Peyer's patch (tissue), 4 donors: ENCODE data around the gene MPDZ. TPM values are rescaled to one million over a fixed set of nuclear protein-coding genes. Genes with fewer than 3 reads are reported as not detected.

Experiments used
- DNase-seq, 3 donors: peaks; one replicate each; pipeline ENCODE4 v3.0.0-alpha.2; 2017 to 2019
- H3K27ac ChIP-seq, 4 donors: fragments of 200-600 bp; sonication (generic); one replicate each; pipeline ENCODE4 v1.5.1; 2016 to 2019
- H3K27me3 ChIP-seq, 2 donors: fragments of 200-600 bp; sonication (generic); one replicate each; pipeline ENCODE4 v1.5.1; 2019
- H3K36me3 ChIP-seq, 3 donors: fragments of 200-600 bp; sonication (generic); one replicate each; pipeline ENCODE4 v1.5.1; 2016 to 2019
- H3K4me1 ChIP-seq, 4 donors: fragments of 200-600 bp; sonication (generic); one replicate each; pipeline ENCODE4 v1.5.1; 2016 to 2019
- H3K4me3 ChIP-seq, 4 donors: fragments of 200-600 bp; sonication (generic); 1 replicate in 3 of 4; 2 replicates in 1 of 4; pipeline ENCODE4 v1.5.1; 2016 to 2019; ENCODE audit warnings: mild to moderate bottlenecking in 1 of 4
- H3K9me3 ChIP-seq, 4 donors: fragments of 200-600 bp; sonication (generic); one replicate each; pipeline ENCODE4 v1.5.1; 2016 to 2019; ENCODE audit warnings: mild to moderate bottlenecking in 1 of 4
- CTCF ChIP-seq, 6 experiments: fragments of 450-650 bp in 4 of 6; fragments of 200-600 bp in 2 of 6; sonication (generic) in 1 of 6; IDR thresholded peaks; one replicate each; pipeline ENCODE4 v1.5.1; 2017 to 2019; ENCODE audit warnings: antibody characterized with exemption in 6 of 6, mild to moderate bottlenecking in 3 of 6, moderate library complexity in 1 of 6
- POLR2A ChIP-seq, 2 donors: fragments of 450-650 bp; IDR thresholded peaks; one replicate each; pipeline ENCODE4 v1.5.1; 2017; ENCODE audit warnings: antibody characterized with exemption in 2 of 2, mild to moderate bottlenecking in 2 of 2, moderate library complexity in 2 of 2
- total RNA-seq, 4 donors: library from RNA; depleted of rRNA; stranded (reverse); fragments of >200 nt; gene quantifications; one replicate each; pipeline ENCODE4 v1.1.0, GENCODE V29; 2016

MPDZ gene
- total RNA-seq, 4 donors from 2014 or later, result 4.6 to 34.7 (median 10.8) TPM

- no peaks in the 10 kb centered on the region for H3K4me1 ChIP-seq
- no peaks in the 10 kb centered on the region for H3K36me3 ChIP-seq
- H3K27ac ChIP-seq, result no peak overlapping the region
- H3K27me3 ChIP-seq, result no peaks in the 10 kb centered on the region
- no peaks in the 10 kb centered on the region for H3K9me3 ChIP-seq
- DNase-seq, result no peak
- H3K4me3 ChIP-seq, result no peak overlapping the region
- TF ChIP-seq CTCF (IDR thresholded peaks at IDR 0.05) (no peak), POLR2A (IDR thresholded peaks at IDR 0.05) (no peak)
Measured at GRCh38 chr9:13205824-13206223, 73.7 kb downstream of the MPDZ start.

- Histone ChIP-seq H3K27ac (no peak overlapping the region), H3K27me3 (no peaks in the 10 kb centered on the region), H3K4me3 (no peak overlapping the region), H3K36me3 (no peaks in the 10 kb centered on the region), H3K4me1 (no peaks in the 10 kb centered on the region), H3K9me3 (no peaks in the 10 kb centered on the region)
- no peak for DNase-seq
- TF ChIP-seq POLR2A (IDR thresholded peaks at IDR 0.05), result no peak
- no peak for TF ChIP-seq CTCF (IDR thresholded peaks at IDR 0.05)
Measured at GRCh38 chr9:13190040-13190439, 89.5 kb downstream of the MPDZ start.

- H3K27me3 ChIP-seq, result no peaks in the 10 kb centered on the region
- TF ChIP-seq CTCF (IDR thresholded peaks at IDR 0.05), result no peak
- no peak overlapping the region for H3K4me3 ChIP-seq
- no peak overlapping the region for H3K27ac ChIP-seq
- no peaks in the 10 kb centered on the region for H3K4me1 ChIP-seq
- H3K36me3 ChIP-seq, result no peaks in the 10 kb centered on the region
- no peaks in the 10 kb centered on the region for H3K9me3 ChIP-seq
- no peak for DNase-seq
Measured at GRCh38 chr9:13189362-13189761, 90.1 kb downstream of the MPDZ start.

GRCh38 chr9:13186774-13187173 lies 92.7 kb downstream of the MPDZ start:
- H3K4me3 ChIP-seq, result peak overlapping the region in 1 of 4 donors; percentile 5
- H3K36me3 ChIP-seq, result no peaks in the 10 kb centered on the region
- H3K4me1 ChIP-seq, result no peaks in the 10 kb centered on the region
- no peak overlapping the region for H3K27ac ChIP-seq
- TF ChIP-seq POLR2A (IDR thresholded peaks at IDR 0.05) (no peak), CTCF (IDR thresholded peaks at IDR 0.05) (no peak)
- H3K9me3 ChIP-seq, result no peaks in the 10 kb centered on the region
- DNase-seq, result no peak
- no peaks in the 10 kb centered on the region for H3K27me3 ChIP-seq

GRCh38 chr9:13186091-13186490 lies 93.4 kb downstream of the MPDZ start:
- H3K27ac ChIP-seq, result no peak overlapping the region
- DNase-seq, result no peak
- TF ChIP-seq CTCF (IDR thresholded peaks at IDR 0.05) (no peak), POLR2A (IDR thresholded peaks at IDR 0.05) (no peak)
- no peaks in the 10 kb centered on the region for H3K27me3 ChIP-seq
- H3K4me1 ChIP-seq, result no peaks in the 10 kb centered on the region
- no peaks in the 10 kb centered on the region for H3K36me3 ChIP-seq
- no peak overlapping the region for H3K4me3 ChIP-seq
- no peaks in the 10 kb centered on the region for H3K9me3 ChIP-seq

GRCh38 chr9:13181652-13182051 lies 97.8 kb downstream of the MPDZ start:
- Histone ChIP-seq H3K27ac (no peak overlapping the region), H3K27me3 (no peaks in the 10 kb centered on the region), H3K9me3 (no peaks in the 10 kb centered on the region), H3K36me3 (no peaks in the 10 kb centered on the region), H3K4me3 (no peak overlapping the region), H3K4me1 (no peaks in the 10 kb centered on the region)
- TF ChIP-seq CTCF (IDR thresholded peaks at IDR 0.05), result no peak
- TF ChIP-seq POLR2A (IDR thresholded peaks at IDR 0.05), result no peak
- no peak for DNase-seq
